HFFc6 (cell line): Measurements from ENCODE around the gene GALNT16. TPM values are rescaled to one million over a fixed set of nuclear protein-coding genes. Genes with fewer than 3 reads are reported as not detected.
"Not testable (repeated sequence)": the region's sequence is repeated elsewhere in the genome, so short reads cannot be mapped to it uniquely, and the experiment has no call there.

Source experiments
- DNase-seq: peaks from one replicate; pipeline ENCODE4 v3.0.0-alpha.2; 2018
- H3K27ac Mint-ChIP-seq: 2 replicates; pipeline ENCODE4 v1.8.0; 2020; ENCODE audit warnings: mild to moderate bottlenecking, mixed read lengths
- H3K27me3 Mint-ChIP-seq: 2 replicates; pipeline ENCODE4 v1.8.0; 2021; ENCODE audit warnings: mild to moderate bottlenecking, moderate library complexity, mixed read lengths; ENCODE audit not compliant: insufficient read depth
- H3K36me3 Mint-ChIP-seq: 2 replicates; pipeline ENCODE4 v1.8.0; 2021; ENCODE audit warnings: low read depth, mixed read lengths
- H3K4me1 Mint-ChIP-seq: 2 replicates; pipeline ENCODE4 v1.8.0; 2020; ENCODE audit warnings: low read depth, mixed read lengths
- H3K4me3 Mint-ChIP-seq: 2 replicates; pipeline ENCODE4 v1.8.0; 2020; ENCODE audit warnings: mild to moderate bottlenecking, moderate library complexity, mixed read lengths
- H3K9me3 Mint-ChIP-seq: 2 replicates; pipeline ENCODE4 v1.8.0; 2020; ENCODE audit warnings: mild to moderate bottlenecking, mixed read lengths
- CTCF ChIP-seq: fragments of 200-600 bp; sonication (generic); IDR thresholded peaks from 2 replicates; pipeline ENCODE4 v1.5.0; 2021; ENCODE audit warnings: antibody characterized with exemption, mild to moderate bottlenecking
- total RNA-seq, 6 experiments: library from RNA; stranded (reverse); fragmentation: NEBNext Ultra II Directional; extraction: Animal tissue kit (Norgen Biotek cat#: 25700); gene quantifications; 2 replicates in 1 of 6; 3 replicates in 5 of 6; pipeline ENCODE4 v1.2.3, GENCODE V29; 2021

GALNT16 gene
- total RNA-seq, 6 experiments from 2014 or later, result 0.11 to 0.38 (median 0.24) TPM

- Mint-ChIP-seq H3K4me3 (no peak overlapping the region), H3K9me3 (no peaks in the 10 kb centered on the region), H3K27me3 (no peaks in the 10 kb centered on the region), H3K4me1 (no peaks in the 10 kb centered on the region), H3K27ac (no peak overlapping the region), H3K36me3 (peaks cover 33% of the 10 kb centered on the region)
- TF ChIP-seq CTCF, result no peak
- no peak for DNase-seq
Observed at GRCh38 chr14:69378274-69378673, 118.3 kb downstream of the GALNT16 start.

- peaks cover 31% of the 10 kb centered on the region for H3K4me1 Mint-ChIP-seq
- no peak for TF ChIP-seq CTCF
- no peaks in the 10 kb centered on the region for H3K9me3 Mint-ChIP-seq
- peaks cover 43% of the 10 kb centered on the region for H3K36me3 Mint-ChIP-seq
- H3K4me3 Mint-ChIP-seq, result no peak overlapping the region
- no peak overlapping the region for H3K27ac Mint-ChIP-seq
- DNase-seq, result no peak
- no peaks in the 10 kb centered on the region for H3K27me3 Mint-ChIP-seq
Observed at GRCh38 chr14:69387311-69387710, 127.4 kb downstream of the GALNT16 start.

GRCh38 chr14:69391400-69391799 lies 131.4 kb downstream of the GALNT16 start:
- not testable (repeated sequence) for H3K27me3 Mint-ChIP-seq

GRCh38 chr14:69392481-69392880 lies 132.5 kb downstream of the GALNT16 start:
- Mint-ChIP-seq H3K27me3 (no peaks in the 10 kb centered on the region), H3K9me3 (no peaks in the 10 kb centered on the region), H3K4me1 (peaks cover 44% of the 10 kb centered on the region), H3K27ac (no peak overlapping the region), H3K36me3 (peaks cover 52% of the 10 kb centered on the region), H3K4me3 (no peak overlapping the region)
- no peak for TF ChIP-seq CTCF
- DNase-seq, result no peak

More at GRCh38 chr14:69391400-69391799, 131.4 kb downstream of the GALNT16 start:
- not testable (repeated sequence) for H3K9me3 Mint-ChIP-seq, H3K4me3 Mint-ChIP-seq, H3K27ac Mint-ChIP-seq, DNase-seq
- peaks cover 53% of the 10 kb centered on the region for H3K36me3 Mint-ChIP-seq
- H3K4me1 Mint-ChIP-seq, result peaks cover 42% of the 10 kb centered on the region

GRCh38 chr14:69395929-69396328 lies 136.0 kb downstream of the GALNT16 start:
- H3K4me1 Mint-ChIP-seq, result peaks cover 55% of the 10 kb centered on the region
- H3K9me3 Mint-ChIP-seq, result no peaks in the 10 kb centered on the region; the same call in 1 of the 2 replicates
- no peaks in the 10 kb centered on the region; the same call in 1 of the 2 replicates for H3K27me3 Mint-ChIP-seq
- no peak for TF ChIP-seq CTCF
- peak overlapping the region; percentile 18; the same call in 1 of the 2 replicates for H3K27ac Mint-ChIP-seq
- peaks cover 58% of the 10 kb centered on the region for H3K36me3 Mint-ChIP-seq
- DNase-seq, result no peak
- 0 out of 2 replicates have a peak overlapping the region, but pooled peaks have one; percentile 96 for H3K4me3 Mint-ChIP-seq

- H3K4me3 Mint-ChIP-seq, result peak within 1 kb of the TSS; percentile 96
- no peaks in the 10 kb centered on the region; the same call in 1 of the 2 replicates for H3K27me3 Mint-ChIP-seq
- no peaks in the 10 kb centered on the region; the same call in 1 of the 2 replicates for H3K9me3 Mint-ChIP-seq
- peak; percentile 96 for DNase-seq
- H3K4me1 Mint-ChIP-seq, result peaks cover 51% of the 10 kb centered on the region
- peak within 1 kb of the TSS; percentile 99 for H3K27ac Mint-ChIP-seq
- TF ChIP-seq CTCF, result no peak
- H3K36me3 Mint-ChIP-seq, result peaks cover 41% of the 10 kb centered on the region
Observed at GRCh38 chr14:69398053-69398817, 138.3 kb downstream of the GALNT16 start, which contains the start of the genes ERH and SLC39A9. Gene ERH (minus strand): TSS chr14:69398299. CDS start chr14:69398233, 66 bp downstream. Gene SLC39A9 (plus strand): TSS chr14:69398692. CDS start chr14:69399370, 678 bp downstream.
